ENCODE data around the gene CAND1.

Gene CAND1

GRCh38 chr12:67268896-67269632 lies at the start of gene CAND1:
CAND1 (plus strand) TSS chr12:67269358; CDS start chr12:67269718, 360 bp downstream.
- DNase-seq: peak; percentile 97

- DNase-seq: peak; percentile 77
Observed at GRCh38 chr12:67220065-67220464, 49.1 kb upstream of the CAND1 start.

GRCh38 chr12:67222302-67222701 lies 46.9 kb upstream of the CAND1 start:
- DNase-seq: peak; percentile 2

DNA sequence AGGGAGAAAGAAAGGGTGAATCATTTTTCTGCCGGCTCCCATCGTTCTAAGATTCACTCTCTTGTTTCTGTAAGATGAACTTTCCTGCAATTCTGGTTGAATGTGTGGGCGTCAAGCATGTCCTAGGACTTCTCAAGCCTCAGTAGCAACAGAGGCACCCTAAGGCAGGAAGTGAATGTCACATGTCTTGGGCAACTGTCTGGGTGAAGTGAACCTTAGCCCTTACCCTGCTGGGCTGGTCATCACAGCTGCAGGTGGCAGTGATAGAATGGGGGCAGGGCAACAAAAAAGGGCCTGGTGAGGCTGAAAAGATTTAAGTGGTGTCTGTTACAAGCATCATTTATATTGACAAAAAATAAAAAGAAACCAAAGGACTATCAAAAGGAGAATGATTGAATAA lies 45.9 kb upstream of the CAND1 start:
- DNase-seq: no peak

- no peak for DNase-seq
Observed at GRCh38 chr12:67237231-67237630, 31.9 kb upstream of the CAND1 start.

- no peak for DNase-seq
Observed at GRCh38 chr12:67239061-67239460, 30.1 kb upstream of the CAND1 start.

GRCh38 chr12:67241482-67241881 lies 27.7 kb upstream of the CAND1 start:
- DNase-seq: no peak

- DNase-seq: no peak
Observed at GRCh38 chr12:67243260-67243659, 25.9 kb upstream of the CAND1 start.

DNA sequence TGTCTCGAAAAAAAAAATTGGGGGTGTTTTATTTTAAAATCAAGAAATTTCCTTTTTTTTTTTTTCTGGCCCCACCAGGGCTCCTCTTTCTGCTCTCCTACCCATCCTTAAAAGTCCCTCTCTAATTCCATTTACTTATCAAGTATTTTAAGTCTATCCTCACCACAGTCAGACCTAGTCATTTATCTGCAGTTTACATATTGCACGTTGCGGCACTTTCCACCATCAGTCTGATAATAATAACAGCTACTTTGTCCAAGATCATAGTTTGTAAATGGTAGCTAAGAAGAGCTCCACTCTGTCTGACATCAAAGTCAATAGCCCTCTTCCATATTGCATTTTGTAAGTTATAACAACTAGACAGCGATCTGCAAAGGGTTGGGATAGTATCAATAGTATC lies 23.6 kb upstream of the CAND1 start:
- DNase-seq: no peak

DNA sequence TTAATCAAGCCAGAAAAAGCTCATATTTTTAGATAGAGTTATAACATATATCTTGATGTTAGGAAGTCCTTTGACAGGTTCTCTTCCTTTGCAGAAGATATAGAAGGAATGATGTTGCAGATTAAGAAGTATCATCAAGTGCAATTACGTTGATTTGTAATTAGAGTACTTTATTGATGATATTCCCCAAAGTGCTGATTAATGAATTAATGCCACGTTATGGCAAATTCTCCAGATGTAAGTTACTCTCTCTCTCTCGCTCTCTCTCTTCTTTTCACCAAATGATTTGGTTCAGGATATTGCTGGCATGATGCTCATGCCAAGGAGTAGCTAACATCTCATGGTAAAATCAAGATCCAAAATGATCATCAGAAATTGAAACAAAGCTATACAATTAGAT lies 18.1 kb upstream of the CAND1 start:
- no peak for DNase-seq

DNA sequence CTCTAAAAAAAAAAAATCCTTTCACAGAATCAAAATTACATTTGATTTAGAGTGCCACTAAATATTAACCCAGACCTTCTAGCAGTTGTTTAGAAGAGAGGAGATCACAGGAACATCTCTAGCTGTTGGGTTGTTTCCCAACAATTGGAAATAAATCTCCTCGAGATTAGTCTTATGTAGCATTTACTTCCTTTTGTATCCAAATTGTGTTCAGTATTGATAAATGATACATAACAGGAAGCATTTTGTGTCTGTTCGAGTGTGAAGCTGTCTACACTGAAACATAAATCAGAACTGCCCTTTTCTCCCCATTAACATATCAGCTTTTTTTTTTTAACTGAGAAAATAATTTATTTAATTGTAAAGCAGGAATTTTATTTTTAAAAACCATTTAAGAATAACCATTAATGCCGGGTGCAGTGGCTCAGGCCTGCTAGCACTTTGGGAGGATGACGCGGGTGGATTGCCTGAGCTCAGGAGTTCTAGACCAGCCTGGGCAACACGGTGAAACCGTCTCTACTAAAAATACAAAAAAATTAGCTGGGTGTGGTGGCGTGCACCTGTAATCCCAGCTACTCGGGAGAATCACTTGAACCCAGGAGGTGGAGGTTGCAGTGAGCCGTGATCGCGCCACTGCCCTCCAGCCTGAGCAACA lies 14.7 kb upstream of the CAND1 start:
- DNase-seq: no peak

DNA sequence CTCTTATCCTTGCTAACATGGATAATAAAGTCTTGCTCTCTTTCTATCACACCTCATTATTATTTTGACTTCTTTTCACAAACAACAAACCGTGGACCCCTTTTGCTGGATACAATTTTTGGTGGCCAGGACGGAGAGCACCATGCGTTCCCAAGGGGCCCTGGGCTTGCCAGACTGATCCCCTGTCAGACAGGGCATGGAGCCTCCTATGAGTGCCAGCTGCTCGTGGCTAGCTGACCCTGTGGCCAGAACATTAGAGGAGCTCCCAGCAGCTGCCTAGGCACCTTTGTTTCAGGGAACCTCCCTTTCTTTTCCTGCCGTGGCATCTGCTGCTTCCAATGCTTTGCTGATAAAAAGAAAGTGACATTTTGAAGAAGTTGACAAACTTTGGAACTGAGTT lies 12.5 kb upstream of the CAND1 start:
- DNase-seq: no peak

GRCh38 chr12:67263471-67263870 lies 5.7 kb upstream of the CAND1 start:
- DNase-seq: no peak

DNA sequence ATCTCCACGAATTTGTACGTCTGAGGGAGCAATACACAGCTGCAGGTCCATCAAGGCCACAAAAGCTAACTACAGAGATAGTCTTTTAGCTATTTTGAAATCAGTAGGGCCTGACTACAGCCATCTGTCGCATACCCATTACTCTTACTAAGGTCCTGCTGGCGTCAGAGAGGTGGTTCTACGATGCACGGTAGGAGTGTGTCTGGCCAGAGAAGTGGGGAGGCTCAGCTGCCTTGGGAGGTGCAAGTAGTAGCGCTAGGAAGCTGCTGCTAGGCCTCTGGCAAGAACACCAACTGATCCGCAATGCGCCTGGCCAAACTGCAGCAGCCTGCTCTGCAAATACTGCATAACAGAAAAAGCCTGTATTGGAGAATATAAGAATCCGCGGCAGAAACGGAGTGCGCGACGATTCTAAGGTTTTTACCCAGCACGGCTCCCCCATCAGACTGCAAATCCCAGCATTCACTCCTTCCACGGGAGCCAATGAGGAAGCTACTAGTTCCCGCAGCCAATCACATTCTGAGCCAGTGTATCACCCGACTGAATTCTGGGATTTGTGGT lies 743 bp upstream of the CAND1 start:
- peak; percentile 97 for DNase-seq

DNA sequence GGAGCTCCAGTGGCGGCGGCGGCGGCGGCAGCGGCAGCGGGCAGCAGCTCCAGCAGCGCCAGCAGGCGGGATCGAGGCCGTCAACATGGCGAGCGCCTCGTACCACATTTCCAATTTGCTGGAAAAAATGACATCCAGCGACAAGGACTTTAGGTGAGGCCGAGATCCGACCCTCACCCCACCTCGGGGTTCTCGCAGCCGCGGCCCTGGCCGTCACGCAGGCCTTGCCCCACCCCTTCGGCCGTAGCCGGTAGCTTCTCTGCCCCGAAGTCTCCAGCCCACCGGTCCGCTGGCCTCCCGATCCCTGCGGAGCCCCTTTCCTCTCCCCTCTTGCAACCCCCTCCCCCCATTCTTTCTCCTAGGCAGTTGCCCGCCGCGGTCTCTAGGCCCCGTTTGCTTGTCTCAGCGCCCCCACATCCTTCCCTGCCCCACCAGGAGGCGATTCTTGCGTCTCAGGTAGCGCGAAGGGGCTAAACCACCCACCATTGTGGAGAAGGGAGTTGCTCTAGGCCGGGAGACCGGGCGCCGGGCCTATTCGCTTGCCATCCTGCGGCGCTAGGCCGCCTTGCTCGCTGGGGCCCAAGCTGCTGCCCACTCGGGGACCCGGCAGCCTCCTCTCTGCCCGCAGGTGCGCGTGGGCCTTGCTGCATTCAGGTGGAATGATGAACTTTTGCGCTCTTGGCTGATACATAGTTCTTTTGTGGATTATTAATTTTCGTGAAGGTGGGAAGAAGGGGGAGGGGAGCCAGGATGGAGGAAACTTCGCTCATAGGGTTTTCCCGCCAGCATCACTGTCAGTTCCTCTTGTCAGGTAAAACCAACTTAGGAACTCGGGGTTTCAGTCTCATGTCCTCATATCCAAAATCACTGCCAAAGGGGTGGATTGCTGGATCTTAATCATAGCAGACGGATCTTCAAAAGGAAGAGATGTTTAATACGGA lies 745 bp downstream of the CAND1 start:
- peak; percentile 0 for DNase-seq

GRCh38 chr12:67270622-67271021 lies 1.5 kb downstream of the CAND1 start:
- DNase-seq: no peak

DNA sequence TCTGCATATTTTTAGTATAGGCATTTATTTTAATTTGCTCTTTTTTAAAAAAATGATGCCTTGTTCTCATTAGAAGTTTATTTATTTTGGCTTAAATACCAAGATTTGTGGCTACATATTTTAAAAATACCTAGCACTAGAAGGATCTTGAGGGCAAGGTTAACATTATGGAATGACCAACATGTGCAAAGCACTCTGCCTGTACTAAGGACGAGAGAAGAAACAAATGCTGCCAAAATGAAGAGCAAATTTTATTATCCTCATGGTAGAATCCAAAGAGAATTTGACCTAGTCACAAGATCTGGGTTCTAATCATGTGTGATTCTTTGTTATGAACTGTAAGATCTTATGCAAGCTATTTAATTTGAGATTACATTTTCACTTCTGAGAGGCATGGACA lies 2.8 kb downstream of the CAND1 start:
- DNase-seq: no peak

GRCh38 chr12:67274186-67274585 lies 5.0 kb downstream of the CAND1 start:
- no peak for DNase-seq

GRCh38 chr12:67275380-67275913 lies 6.3 kb downstream of the CAND1 start:
- no peak for DNase-seq

DNA sequence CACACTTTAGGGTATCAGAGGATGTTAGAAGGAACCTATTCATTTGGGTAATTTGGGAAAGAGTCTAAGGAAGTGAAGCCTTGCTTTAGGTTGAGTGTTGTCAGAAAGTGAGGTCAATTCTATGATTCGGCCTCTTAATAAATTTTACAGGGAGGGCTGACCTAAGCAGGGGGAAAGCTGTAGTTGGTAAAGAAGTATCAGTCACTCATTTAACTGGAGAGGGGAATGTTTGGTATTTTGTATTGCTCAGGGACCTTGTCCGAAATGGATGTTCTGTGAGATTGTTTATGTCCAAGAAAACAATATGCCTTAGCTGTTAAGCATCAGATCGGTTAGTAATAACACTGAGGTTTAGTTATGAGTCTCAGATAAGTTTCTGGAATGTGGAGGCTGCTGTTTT lies 7.3 kb downstream of the CAND1 start:
- no peak for DNase-seq

- DNase-seq: no peak
Observed at GRCh38 chr12:67279637-67280036, 10.5 kb downstream of the CAND1 start.

GRCh38 chr12:67280088-67280487 lies 10.9 kb downstream of the CAND1 start:
- DNase-seq: no peak

DNA sequence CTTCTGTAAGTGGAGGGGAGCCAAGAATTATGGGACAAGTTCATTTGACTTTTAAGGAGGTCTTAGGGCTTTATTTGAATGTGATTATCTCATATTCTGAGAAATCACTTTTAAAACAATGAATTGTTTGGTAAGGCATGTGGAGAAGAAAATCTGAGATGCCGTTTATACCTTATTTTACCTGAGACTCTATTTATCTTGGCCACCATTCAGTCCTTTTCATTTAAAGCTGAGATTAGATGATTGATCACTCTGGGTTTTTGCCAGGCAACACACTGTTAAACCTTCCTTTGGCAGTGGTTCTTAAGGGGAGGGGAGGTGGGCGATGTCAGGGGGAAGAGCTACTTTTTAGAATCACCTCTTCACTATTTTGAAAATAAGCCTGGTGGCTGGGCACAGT lies 11.4 kb downstream of the CAND1 start:
- DNase-seq: no peak
